Skin of body (tissue), 2 donors: ENCODE results near the gene SLC12A7. TPM values are rescaled to one million over a fixed set of nuclear protein-coding genes. Genes with fewer than 3 reads are reported as not detected.

Source experiments
- DNase-seq: peaks from one replicate; lab custom pipeline; 2025; lab: John Stamatoyannopoulos, UW
- total RNA-seq: library from RNA; depleted of rRNA; stranded (reverse); fragments of >200 nt; gene quantifications from one replicate; pipeline ENCODE4 v1.2.3, GENCODE V29; 2014

Gene SLC12A7
- total RNA-seq, 1 donor from 2014 or later = 13.7 TPM

GRCh38 chr5:1080432-1080831, 31.4 kb downstream of the SLC12A7 start:
- no peak for DNase-seq

GRCh38 chr5:1079961-1080360, 31.9 kb downstream of the SLC12A7 start:
- no peak for DNase-seq

- no peak for DNase-seq
These were observed 32.4 kb downstream of the SLC12A7 start for GRCh38 chr5:1079486-1079885.

DNA sequence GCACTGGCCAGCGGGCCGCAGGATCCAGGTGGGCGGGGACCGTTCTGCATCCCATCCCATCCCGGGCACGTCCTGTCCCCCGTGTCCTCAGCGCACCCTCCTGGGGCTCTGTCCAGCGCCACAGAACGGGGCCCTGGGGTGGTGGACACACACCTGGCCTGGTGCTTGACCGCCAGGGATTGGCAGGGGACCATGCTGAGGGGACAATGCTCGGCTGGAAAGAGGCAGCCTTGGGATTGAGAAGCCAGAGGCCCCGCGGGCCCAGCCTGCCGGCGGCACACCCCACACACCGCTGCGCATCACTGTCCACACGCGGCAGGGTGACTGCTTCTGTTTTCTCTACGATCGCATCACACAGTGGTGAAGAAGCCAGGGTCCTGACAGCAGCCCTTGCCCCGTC, 33.0 kb downstream of the SLC12A7 start:
- no peak for DNase-seq

GRCh38 chr5:1078206-1078605, 33.7 kb downstream of the SLC12A7 start:
- no peak for DNase-seq

DNA sequence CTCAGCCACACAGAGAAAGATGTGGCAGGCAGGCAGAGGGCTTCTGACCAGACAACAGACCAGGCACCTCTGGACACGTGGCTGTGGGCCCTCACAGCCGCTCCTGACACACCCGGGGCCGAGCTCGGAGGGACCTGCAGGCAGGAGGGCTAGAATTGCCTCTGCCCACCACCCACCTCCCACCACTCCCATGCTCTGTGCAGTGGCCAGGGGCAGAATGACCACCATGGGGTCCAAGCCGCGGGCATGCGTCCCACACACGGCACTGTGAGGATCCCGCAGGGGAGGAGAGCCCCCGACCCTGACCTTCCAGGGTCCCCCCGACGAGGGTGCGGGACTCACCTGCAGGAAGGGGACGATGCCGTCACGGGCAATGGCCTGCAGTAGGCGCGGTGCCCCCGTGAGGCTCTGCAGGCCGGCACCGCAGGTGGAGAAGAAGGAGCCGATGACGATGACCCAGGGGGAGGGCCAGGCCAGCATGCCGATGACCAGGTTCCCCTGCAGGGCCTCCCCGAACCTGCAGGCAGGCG, 34.3 kb downstream of the SLC12A7 start:
- no peak for DNase-seq

DNA sequence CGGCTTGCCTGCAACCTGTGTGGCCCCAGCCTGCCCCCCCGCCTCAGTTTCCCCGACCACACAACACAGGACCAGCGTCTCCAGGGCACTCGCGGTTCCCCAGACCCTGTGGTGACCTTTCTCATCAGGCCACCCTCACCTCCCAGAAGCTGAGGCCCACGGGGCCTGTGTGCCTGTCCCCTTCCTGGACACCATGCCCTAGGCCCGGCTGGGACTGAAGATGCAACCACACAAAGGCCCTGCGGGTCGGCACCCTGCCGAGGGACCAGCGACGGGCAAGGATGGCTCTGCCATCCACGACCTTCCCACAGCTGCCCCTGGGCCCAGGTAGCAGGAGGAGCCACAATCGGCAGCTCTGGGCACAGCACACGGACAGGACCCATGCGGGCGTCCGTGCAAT, 34.8 kb downstream of the SLC12A7 start:
- no peak for DNase-seq

GRCh38 chr5:1076406-1076805, 35.5 kb downstream of the SLC12A7 start:
- DNase-seq = no peak

DNA sequence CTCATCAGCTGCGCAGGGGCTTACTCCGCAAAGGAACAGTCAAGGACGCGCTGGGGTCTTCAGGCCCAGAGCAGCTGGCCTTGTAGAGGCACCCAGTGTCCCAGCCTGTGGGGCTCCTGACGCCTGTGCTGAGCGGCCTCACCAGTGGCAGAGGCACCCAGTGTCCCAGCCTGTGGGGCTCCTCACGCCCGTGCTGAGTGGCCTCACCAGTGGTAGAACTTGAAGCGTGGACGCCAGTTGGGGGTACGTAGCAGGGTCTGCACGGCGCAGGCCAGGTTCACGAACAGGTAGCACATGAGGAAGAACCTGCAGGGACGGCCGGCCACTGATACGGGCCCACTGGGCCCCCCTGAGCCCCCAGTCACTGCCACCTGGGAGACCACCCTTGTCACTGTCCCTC, 35.9 kb downstream of the SLC12A7 start:
- no peak for DNase-seq

- no peak for DNase-seq
These were observed 36.3 kb downstream of the SLC12A7 start for GRCh38 chr5:1075555-1075881.

DNA sequence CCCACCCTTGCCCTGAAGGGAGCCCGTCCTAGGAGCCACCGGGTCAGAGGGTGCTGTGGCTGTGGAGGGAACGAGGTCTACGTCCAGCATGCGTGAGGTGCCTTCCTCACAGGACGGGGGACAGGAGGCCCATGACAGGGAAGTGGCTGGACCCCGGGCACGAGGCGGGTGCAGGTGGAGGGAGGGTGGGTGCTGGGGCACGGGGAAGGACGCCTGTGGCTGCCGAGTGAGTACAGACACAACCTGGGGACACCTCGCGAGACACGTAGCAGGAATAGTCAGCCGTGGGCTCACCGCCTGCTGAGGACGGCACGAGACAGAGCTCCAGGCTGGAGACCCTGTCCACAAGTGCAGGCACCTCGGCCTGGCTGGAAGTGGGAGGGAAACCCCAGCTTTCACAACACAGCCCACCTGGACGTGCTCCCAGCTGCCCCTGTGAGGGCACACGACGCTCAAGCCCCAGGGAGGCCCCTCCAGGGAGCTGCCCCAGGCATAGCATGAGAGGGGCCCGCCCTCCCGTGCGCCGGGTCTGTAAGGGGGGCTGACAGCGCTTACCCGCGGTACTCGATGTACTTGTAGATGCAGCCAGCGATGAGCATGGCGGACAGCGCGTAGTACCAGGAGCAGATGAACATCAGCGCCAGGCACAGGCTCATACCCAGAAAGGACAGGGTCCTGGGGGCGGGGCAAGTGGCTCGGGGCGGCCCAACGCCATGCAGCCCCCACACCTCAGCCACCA, 36.9 kb downstream of the SLC12A7 start:
- no peak for DNase-seq

GRCh38 chr5:1074226-1074625, 37.6 kb downstream of the SLC12A7 start:
- DNase-seq = no peak

GRCh38 chr5:1073239-1074102, 38.4 kb downstream of the SLC12A7 start:
- DNase-seq = no peak

DNA sequence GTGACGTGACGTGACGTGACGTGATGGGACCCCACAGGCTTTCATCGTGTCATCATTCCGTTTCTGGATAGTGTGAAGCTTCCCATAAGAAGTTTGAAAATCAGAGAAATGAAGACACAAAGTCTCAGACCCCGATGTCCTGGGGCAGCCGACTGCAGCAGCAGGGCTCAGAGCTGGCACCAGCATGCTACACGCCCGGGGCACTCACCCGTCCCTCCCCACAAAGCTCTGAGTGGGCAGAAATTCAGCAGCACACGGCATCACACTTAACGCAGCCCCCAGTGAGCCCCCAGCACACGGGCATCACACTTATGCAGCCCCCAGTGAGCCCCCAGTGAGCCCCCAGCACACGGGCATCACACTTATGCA, 42.2 kb downstream of the SLC12A7 start:
- no peak for DNase-seq

- no peak for DNase-seq
These were observed 42.8 kb downstream of the SLC12A7 start for GRCh38 chr5:1068895-1069719.

DNA sequence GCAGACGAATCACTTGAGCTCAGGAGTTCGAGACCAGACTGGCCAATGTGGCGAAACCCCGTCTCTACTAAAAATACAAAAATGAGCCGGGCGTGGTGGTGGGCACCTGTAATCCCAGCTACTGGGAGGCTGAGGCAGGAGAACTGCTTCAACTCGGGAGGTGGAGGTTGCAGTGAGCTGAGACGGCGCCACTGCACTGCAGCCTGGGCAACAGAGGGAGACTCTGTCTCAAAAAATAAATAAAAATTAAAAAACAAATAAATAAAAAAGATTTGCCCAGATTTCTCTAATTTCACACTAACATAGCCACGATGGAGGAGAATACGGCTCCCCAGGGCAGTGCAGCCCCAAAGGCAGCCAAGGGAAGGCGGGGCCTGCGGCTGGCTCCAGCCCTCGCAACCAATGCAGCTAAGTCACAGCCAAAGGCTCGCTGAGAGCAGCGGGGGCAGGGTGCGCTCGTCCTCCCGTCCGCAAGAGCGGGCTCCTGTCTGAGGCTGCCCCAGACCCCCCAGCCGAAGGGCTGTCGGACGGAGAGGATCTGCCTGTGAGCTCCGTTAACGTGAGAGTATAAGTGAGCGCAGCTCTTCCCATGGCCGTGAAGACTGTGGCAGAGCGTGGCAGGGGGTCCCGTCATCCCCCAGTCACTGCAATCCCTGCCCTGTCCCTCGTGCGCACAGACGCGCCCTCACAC, 43.5 kb downstream of the SLC12A7 start:
- DNase-seq = no peak

GRCh38 chr5:1067141-1068121, 44.4 kb downstream of the SLC12A7 start:
- DNase-seq = no peak

- DNase-seq = no peak
These were observed 45.2 kb downstream of the SLC12A7 start for GRCh38 chr5:1066676-1067075.

DNA sequence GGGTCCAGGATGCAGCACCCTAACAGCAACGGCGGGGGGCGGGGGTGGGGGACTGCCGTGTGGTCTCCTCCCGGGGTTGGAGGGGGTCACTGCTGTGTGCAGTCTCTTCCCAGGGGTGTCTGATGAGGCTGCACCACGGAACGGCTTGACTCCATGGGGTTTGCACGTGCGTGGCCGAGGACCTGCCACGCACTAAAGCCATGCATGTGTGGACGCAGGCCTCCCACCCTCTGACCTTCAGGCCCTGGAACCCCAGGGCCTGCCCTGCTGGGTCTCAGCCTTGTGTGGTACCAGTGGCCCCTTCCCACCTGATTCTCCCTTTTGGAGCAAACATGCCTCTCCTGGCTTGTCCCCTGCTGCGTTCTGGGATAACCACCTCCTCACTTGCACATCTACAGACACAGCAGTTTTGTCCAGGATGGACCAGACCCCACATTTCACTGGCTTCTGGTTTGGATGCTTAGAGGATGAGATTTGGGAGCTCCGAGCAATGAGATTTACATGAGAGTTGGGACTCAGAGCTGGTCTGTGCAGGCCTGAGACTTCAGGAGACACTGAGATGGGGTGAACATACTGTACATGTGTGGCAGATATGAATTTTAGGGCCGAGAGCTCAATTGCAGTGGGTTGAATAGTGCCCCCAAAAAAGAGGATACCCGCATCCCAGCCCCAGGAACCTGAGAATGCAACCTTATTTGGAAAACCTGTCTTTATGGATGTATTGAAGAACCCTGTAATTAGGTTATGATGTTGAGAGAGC, 45.8 kb downstream of the SLC12A7 start:
- DNase-seq = no peak
